Smooth muscle cell (in vitro differentiated cells): Measurements from ENCODE around the gene NCR3LG1. TPM values are rescaled to one million over a fixed set of nuclear protein-coding genes. Genes with fewer than 3 reads are reported as not detected.

ENCODE experiments used
- DNase-seq: peaks from one replicate; lab custom pipeline; 2025; ENCODE audit not compliant: unreplicated experiment; lab: John Stamatoyannopoulos, UW
- H2AFZ ChIP-seq: fragments of 200-600 bp; sonication (generic); 2 replicates; pipeline ENCODE4 v1.6.0; 2016; ENCODE audit warnings: antibody characterized with exemption, low read depth, mild to moderate bottlenecking
- H3F3A ChIP-seq: fragments of 200-600 bp; sonication (generic); 2 replicates; pipeline ENCODE4 v1.6.0; 2017; ENCODE audit warnings: antibody characterized with exemption, low read depth
- H3K27ac ChIP-seq: fragments of 200-600 bp; sonication (generic); 2 replicates; pipeline ENCODE4 v1.5.1; 2016; ENCODE audit warnings: low read depth, mild to moderate bottlenecking
- H3K27me3 ChIP-seq: fragments of 200-600 bp; sonication (generic); 2 replicates; pipeline ENCODE4 v1.6.1; 2016; ENCODE audit warnings: low read depth, mild to moderate bottlenecking
- H3K36me3 ChIP-seq: fragments of 200-600 bp; sonication (generic); 2 replicates; pipeline ENCODE4 v1.5.1; 2016; ENCODE audit warnings: low read depth
- H3K4me1 ChIP-seq: fragments of 200-600 bp; sonication (generic); 2 replicates; pipeline ENCODE4 v1.5.1; 2016; ENCODE audit warnings: low read depth
- H3K4me2 ChIP-seq: fragments of 200-600 bp; sonication (generic); 2 replicates; pipeline ENCODE4 v1.6.0; 2016; ENCODE audit warnings: mild to moderate bottlenecking
- H3K4me3 ChIP-seq: fragments of 200-600 bp; sonication (generic); 2 replicates; pipeline ENCODE4 v1.5.1; 2016; ENCODE audit warnings: mild to moderate bottlenecking
- H3K79me2 ChIP-seq: fragments of 200-600 bp; sonication (generic); 2 replicates; pipeline ENCODE4 v1.6.0; 2016; ENCODE audit warnings: low read depth, mild to moderate bottlenecking
- H3K9ac ChIP-seq: fragments of 200-600 bp; sonication (generic); 2 replicates; pipeline ENCODE4 v1.6.0; 2016; ENCODE audit warnings: low read depth
- H3K9me3 ChIP-seq: fragments of 200-600 bp; sonication (generic); replicated peaks from 2 replicates; pipeline ENCODE4 v1.5.1; 2016; ENCODE audit warnings: low read depth
- H4K20me1 ChIP-seq: fragments of 200-600 bp; sonication (generic); 2 replicates; pipeline ENCODE4 v1.6.0; 2016; ENCODE audit warnings: low read depth
- CTCF ChIP-seq: fragments of 200-600 bp; sonication (generic); IDR thresholded peaks from 2 replicates; pipeline ENCODE4 v1.5.1; 2017; ENCODE audit warnings: borderline replicate concordance, mild to moderate bottlenecking, antibody characterized with exemption; ENCODE audit not compliant: insufficient read depth, poor library complexity, severe bottlenecking
- WGBS: methylation state at CpG from one replicate; pipeline ENCODE4 v1.1.7; 2016; ENCODE audit warnings: low lambda C conversion rate; 5-methylcytosine and 5-hydroxymethylcytosine counted together
- polyA plus RNA-seq: library from polyadenylated mRNA; unstranded; fragments of >200 nt; fragmentation: Nextera tagmentation; extraction: Ambion mirVana; gene quantifications from 2 replicates; pipeline ENCODE4 v1.2.1, GENCODE V29; 2016
- total RNA-seq: library from RNA; depleted of rRNA; stranded (reverse); fragments of >200 nt; gene quantifications from 2 replicates; pipeline ENCODE4 v1.2.3, GENCODE V29; 2014

The NCR3LG1 gene
- total and polyA plus RNA-seq, 2 experiments from 2014 or later, result 0.10 to 1.9 TPM

GRCh38 chr11:17406818-17407149, 55.2 kb downstream of the NCR3LG1 start:
- no peaks in the 10 kb centered on the region for H3K79me2 ChIP-seq
- H3K9me3 ChIP-seq, result no peaks in the 10 kb centered on the region
- H4K20me1 ChIP-seq, result no peaks in the 10 kb centered on the region
- H3K4me3 ChIP-seq, result no peak overlapping the region
- WGBS, result 97% methylated on average over 13 of the region's 13 CpGs
- peaks cover 6% of the 10 kb centered on the region for H3K27me3 ChIP-seq
- no peak for DNase-seq
- H3K9ac ChIP-seq, result no peak overlapping the region
- H3K36me3 ChIP-seq, result no peaks in the 10 kb centered on the region
- H3K27ac ChIP-seq, result no peak overlapping the region
- TF ChIP-seq CTCF, result no peak
- H3F3A ChIP-seq, result no peaks in the 10 kb centered on the region
- no peak overlapping the region for H2AFZ ChIP-seq
- H3K4me2 ChIP-seq, result no peak overlapping the region
- no peaks in the 10 kb centered on the region for H3K4me1 ChIP-seq

DNA sequence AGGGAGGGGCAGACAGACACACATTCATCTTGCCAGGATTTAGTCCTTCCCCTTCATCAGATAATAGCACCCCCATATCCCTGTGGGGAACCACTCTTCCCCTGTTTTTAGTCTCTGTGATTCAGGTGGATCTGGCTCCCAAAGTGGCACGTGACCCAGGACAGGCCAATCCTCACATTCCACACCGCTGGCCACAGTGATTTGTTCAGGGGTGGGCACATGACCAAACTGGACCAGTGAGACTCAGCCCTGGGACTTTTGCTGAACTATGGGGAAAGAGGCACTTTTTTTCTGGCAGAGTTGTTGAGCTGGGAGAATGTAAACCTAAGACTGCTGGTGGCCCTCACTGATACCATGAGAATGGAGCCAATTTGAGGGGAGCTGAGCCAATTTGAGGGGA, 56.0 kb downstream of the NCR3LG1 start:
- 80% methylated on average over 2 of the region's 2 CpGs for WGBS
- H3K9me3 ChIP-seq, result no peaks in the 10 kb centered on the region
- no peak overlapping the region for H3K4me3 ChIP-seq
- no peak for DNase-seq
- no peaks in the 10 kb centered on the region for H3F3A ChIP-seq
- H2AFZ ChIP-seq, result no peak overlapping the region
- no peaks in the 10 kb centered on the region for H3K4me1 ChIP-seq
- H3K27me3 ChIP-seq, result peaks cover 6% of the 10 kb centered on the region
- H3K9ac ChIP-seq, result no peak overlapping the region
- H3K36me3 ChIP-seq, result no peaks in the 10 kb centered on the region
- TF ChIP-seq CTCF, result no peak
- H4K20me1 ChIP-seq, result no peaks in the 10 kb centered on the region
- no peak overlapping the region for H3K4me2 ChIP-seq
- H3K27ac ChIP-seq, result no peak overlapping the region
- no peaks in the 10 kb centered on the region for H3K79me2 ChIP-seq

GRCh38 chr11:17408026-17408425, 56.4 kb downstream of the NCR3LG1 start:
- Histone ChIP-seq H3K9ac (no peak overlapping the region), H3K4me1 (no peaks in the 10 kb centered on the region), H3K79me2 (no peaks in the 10 kb centered on the region), H3K9me3 (no peaks in the 10 kb centered on the region), H3K4me3 (no peak overlapping the region), H3K36me3 (no peaks in the 10 kb centered on the region), H3F3A (no peaks in the 10 kb centered on the region), H3K4me2 (no peak overlapping the region), H2AFZ (no peak overlapping the region), H4K20me1 (no peaks in the 10 kb centered on the region), H3K27ac (no peak overlapping the region), H3K27me3 (peaks cover 10% of the 10 kb centered on the region)
- no peak for DNase-seq
- 87% methylated on average over 2 of the region's 2 CpGs for WGBS
- TF ChIP-seq CTCF, result no peak

- H3K27me3 ChIP-seq, result peaks cover 16% of the 10 kb centered on the region
- no peaks in the 10 kb centered on the region for H3K9me3 ChIP-seq
- H3K9ac ChIP-seq, result no peak overlapping the region
- no peak overlapping the region for H3K4me2 ChIP-seq
- no peaks in the 10 kb centered on the region for H3K36me3 ChIP-seq
- H3K4me3 ChIP-seq, result no peak overlapping the region
- peaks cover 5% of the 10 kb centered on the region for H3K4me1 ChIP-seq
- no peak for DNase-seq
- H2AFZ ChIP-seq, result no peak overlapping the region
- no peaks in the 10 kb centered on the region for H4K20me1 ChIP-seq
- no peak overlapping the region for H3K27ac ChIP-seq
- H3K79me2 ChIP-seq, result no peaks in the 10 kb centered on the region
- no peaks in the 10 kb centered on the region for H3F3A ChIP-seq
- no peak for TF ChIP-seq CTCF
- 91% methylated on average over 7 of the region's 7 CpGs for WGBS
Observed at GRCh38 chr11:17408641-17409040, 57.0 kb downstream of the NCR3LG1 start.
